H9 (cell line): ENCODE results near the gene LMTK3. TPM values are rescaled to one million over a fixed set of nuclear protein-coding genes. Genes with fewer than 3 reads are reported as not detected.

ENCODE experiments used
- DNase-seq: peaks from one replicate; pipeline ENCODE4 v3.0.0-alpha.2; 2017
- H2AFZ ChIP-seq: one replicate; pipeline ENCODE4 v1.6.1; 2013; ENCODE audit warnings: mild to moderate bottlenecking, low read length, control low read depth, moderate library complexity
- H2AK5ac ChIP-seq: 2 replicates; pipeline ENCODE4 v1.6.1; 2013; ENCODE audit warnings: low read length, control low read depth, mixed read lengths; ENCODE audit not compliant: insufficient read length
- H2BK120ac ChIP-seq: one replicate; pipeline ENCODE4 v1.6.1; 2013; ENCODE audit warnings: low read depth, mild to moderate bottlenecking, low read length, control low read depth, inconsistent platforms; ENCODE audit not compliant: poor library complexity, severe bottlenecking
- H2BK12ac ChIP-seq: 2 replicates; pipeline ENCODE4 v1.6.1; 2013; ENCODE audit warnings: low read length, control low read depth, mixed read lengths, low read depth; ENCODE audit not compliant: insufficient read length
- H2BK15ac ChIP-seq: 2 replicates; pipeline ENCODE4 v1.6.1; 2013; ENCODE audit warnings: low read depth, low read length, control low read depth
- H2BK20ac ChIP-seq: one replicate; pipeline ENCODE4 v1.6.1; 2013; ENCODE audit warnings: low read depth, mild to moderate bottlenecking, low read length, control low read depth, inconsistent platforms; ENCODE audit not compliant: poor library complexity, severe bottlenecking
- H2BK5ac ChIP-seq: 2 replicates; pipeline ENCODE4 v1.6.1; 2013; ENCODE audit warnings: low read length, control low read depth, mixed read lengths; ENCODE audit not compliant: insufficient read length
- H3K14ac ChIP-seq: 2 replicates; pipeline ENCODE4 v1.6.1; 2013; ENCODE audit warnings: low read length, control low read depth; ENCODE audit not compliant: insufficient read depth
- H3K18ac ChIP-seq: 2 replicates; pipeline ENCODE4 v1.6.1; 2013; ENCODE audit warnings: low read depth, mild to moderate bottlenecking, mixed read lengths, low read length, control low read depth; ENCODE audit not compliant: insufficient read length
- H3K23ac ChIP-seq: 2 replicates; pipeline ENCODE4 v1.6.1; 2013; ENCODE audit warnings: low read length, control low read depth, mixed read lengths, low read depth; ENCODE audit not compliant: insufficient read length
- H3K23me2 ChIP-seq: 2 replicates; pipeline ENCODE4 v1.6.1; 2013; ENCODE audit warnings: low read depth, mild to moderate bottlenecking, mixed read lengths, low read length, control low read depth; ENCODE audit not compliant: insufficient read length, poor library complexity, severe bottlenecking
- H3K27ac ChIP-seq: 2 replicates; pipeline ENCODE4 v1.5.1; 2013; ENCODE audit warnings: low read length, control low read depth, mixed read lengths, low read depth; ENCODE audit not compliant: insufficient read length
- H3K27me3 ChIP-seq: 2 replicates; pipeline ENCODE4 v1.6.1; 2013; ENCODE audit warnings: low read length, control low read depth, inconsistent platforms; ENCODE audit not compliant: insufficient read depth
- H3K4ac ChIP-seq: 2 replicates; pipeline ENCODE4 v1.6.1; 2013; ENCODE audit warnings: low read depth, mild to moderate bottlenecking, control low read depth, inconsistent platforms, low read length, moderate library complexity
- H3K4me1 ChIP-seq: 2 replicates; pipeline ENCODE4 v1.6.1; 2013; ENCODE audit warnings: low read length, control low read depth, inconsistent platforms; ENCODE audit not compliant: insufficient read depth
- H3K4me2 ChIP-seq: 2 replicates; pipeline ENCODE4 v1.6.1; 2013; ENCODE audit warnings: low read length, control low read depth, mixed read lengths; ENCODE audit not compliant: insufficient read length, insufficient read depth
- H3K56ac ChIP-seq: 2 replicates; pipeline ENCODE4 v1.6.1; 2013; ENCODE audit warnings: low read depth, mild to moderate bottlenecking, mixed read lengths, low read length, control low read depth; ENCODE audit not compliant: insufficient read length
- H3K79me1 ChIP-seq: 2 replicates; pipeline ENCODE4 v1.6.1; 2013; ENCODE audit warnings: low read depth, mild to moderate bottlenecking, moderate library complexity, low read length, control low read depth, inconsistent platforms; ENCODE audit not compliant: insufficient read depth, poor library complexity, severe bottlenecking
- H3K79me2 ChIP-seq: 2 replicates; pipeline ENCODE4 v1.6.1; 2013; ENCODE audit warnings: low read length, control low read depth, inconsistent platforms; ENCODE audit not compliant: insufficient read depth
- H3K9ac ChIP-seq: 2 replicates; pipeline ENCODE4 v1.6.1; 2013; ENCODE audit warnings: low read length, control low read depth, mixed read lengths; ENCODE audit not compliant: insufficient read length; ENCODE audit errors: extremely low read depth
- H3K9me3 ChIP-seq: one replicate; pipeline ENCODE4 v1.6.1; 2013; ENCODE audit warnings: low read depth, low read length, inconsistent platforms; ENCODE audit not compliant: control insufficient read depth
- H3T11ph ChIP-seq: one replicate; pipeline ENCODE4 v1.6.1; 2013; ENCODE audit warnings: mild to moderate bottlenecking, low read length, control low read depth, inconsistent platforms
- H4K20me1 ChIP-seq: one replicate; pipeline ENCODE4 v1.6.1; 2013; ENCODE audit not compliant: control insufficient read depth, insufficient read length, insufficient read depth
- H4K5ac ChIP-seq: 2 replicates; pipeline ENCODE4 v1.6.1; 2013; ENCODE audit warnings: low read depth, mild to moderate bottlenecking, mixed read lengths, low read length, control low read depth; ENCODE audit not compliant: insufficient read length
- H4K8ac ChIP-seq: replicated peaks from 2 replicates; pipeline ENCODE4 v1.6.1; 2013; ENCODE audit warnings: low read length, control low read depth, mixed read lengths, low read depth; ENCODE audit not compliant: insufficient read length
- H4K91ac ChIP-seq: 2 replicates; pipeline ENCODE4 v1.6.1; 2013; ENCODE audit warnings: low read depth, mild to moderate bottlenecking, moderate library complexity, mixed read lengths, low read length, control low read depth; ENCODE audit not compliant: insufficient read length
- H3K27ac Mint-ChIP-seq, 3 experiments: 2 replicates in 2 of 3; 3 replicates in 1 of 3; pipeline ENCODE4 v1.8.0; 2020 to 2021; ENCODE audit warnings: mixed read lengths in 3 of 3, mild to moderate bottlenecking in 1 of 3, moderate library complexity in 1 of 3
- H3K27me3 Mint-ChIP-seq: 2 replicates; pipeline ENCODE4 v1.8.0; 2021; ENCODE audit warnings: low read depth, mild to moderate bottlenecking, moderate library complexity, mixed read lengths
- H3K36me3 Mint-ChIP-seq, 3 experiments: 2 replicates in 2 of 3; 3 replicates in 1 of 3; pipeline ENCODE4 v1.8.0; 2020 to 2021; ENCODE audit warnings: low read depth in 3 of 3, mixed read lengths in 3 of 3; ENCODE audit not compliant: insufficient read depth in 1 of 3
- H3K4me1 Mint-ChIP-seq, 2 experiments: 2 replicates each; pipeline ENCODE4 v1.8.0; 2020; ENCODE audit warnings: mixed read lengths in 2 of 2
- H3K4me3 Mint-ChIP-seq, 2 experiments: 2 replicates in 1 of 2; 3 replicates in 1 of 2; pipeline ENCODE4 v1.8.0; 2020 to 2021; ENCODE audit warnings: mild to moderate bottlenecking in 2 of 2, mixed read lengths in 2 of 2, moderate library complexity in 1 of 2
- H3K9me3 Mint-ChIP-seq, 2 experiments: 2 replicates in 1 of 2; 3 replicates in 1 of 2; pipeline ENCODE4 v1.8.0; 2020; ENCODE audit warnings: mild to moderate bottlenecking in 2 of 2, mixed read lengths in 2 of 2, moderate library complexity in 1 of 2
- CTCF ChIP-seq: fragments of 200-600 bp; sonication (generic); conservative IDR thresholded peaks from 3 replicates; pipeline ENCODE4 v1.8.0; 2021; ENCODE audit warnings: antibody characterized with exemption, mild to moderate bottlenecking
- WGBS: extraction: QIAGEN DNeasy Blood & Tissue Kit; methylation state at CpG from one replicate; pipeline ENCODE4 v1.1.7; 2013; ENCODE audit warnings: missing lambda C conversion rate, low lambda C conversion rate, mixed read lengths; ENCODE audit not compliant: insufficient read length; ENCODE audit errors: extremely low coverage; 5-methylcytosine and 5-hydroxymethylcytosine counted together
- total RNA-seq: library from RNA; stranded (reverse); gene quantifications from 2 replicates; pipeline ENCODE4 v1.2.1, GENCODE V29; 2021

The LMTK3 gene
- total RNA-seq, 1 experiment from 2014 or later = 14.4 TPM

GRCh38 chr19:48468772-48469288 lies 42.8 kb downstream of the LMTK3 start:
- H3K14ac ChIP-seq = peak overlapping the region; percentile 98; the same call in 1 of the 2 replicates
- H3K9ac ChIP-seq = peak overlapping the region; percentile 85
- no peak for TF ChIP-seq CTCF
- H3K23ac ChIP-seq = no peak overlapping the region
- H2BK5ac ChIP-seq = no peak overlapping the region
- DNase-seq = peak; percentile 100
- H2BK20ac ChIP-seq = no peak overlapping the region
- H4K8ac ChIP-seq = no peak overlapping the region
- WGBS = no CpG with 5 or more reads among the region's 36 CpGs
- H4K91ac ChIP-seq = no peak overlapping the region
- Mint-ChIP-seq H3K36me3 (peaks cover 31 to 40% (median 40%) of the 10 kb centered on the region in 3 experiments), H3K27me3 (peaks cover 5% of the 10 kb centered on the region), H3K4me3 (peak overlapping the region; percentile 84 to 95), H3K9me3 (no peaks in the 10 kb centered on the region; a peak in 2 of 5 replicates), H3K4me1 (peaks cover 6 to 16% of the 10 kb centered on the region in 2 experiments), H3K27ac (peak overlapping the region; percentile 98 to 99 (median 98); a peak in 6 of 7 replicates)
- H3K79me1 ChIP-seq = peaks cover 2% of the 10 kb centered on the region
- no peaks in the 10 kb centered on the region for H3K4me1 ChIP-seq
- H3K23me2 ChIP-seq = no peaks in the 10 kb centered on the region
- peak overlapping the region; percentile 30 for H3K4me2 ChIP-seq
- H3K56ac ChIP-seq = no peak overlapping the region
- H2BK120ac ChIP-seq = no peak overlapping the region
- H2AK5ac ChIP-seq = no peak overlapping the region
- H3K27me3 ChIP-seq = no peaks in the 10 kb centered on the region
- peak overlapping the region; percentile 96 for H3K18ac ChIP-seq
- H3K79me2 ChIP-seq = no peaks in the 10 kb centered on the region; the same call in 1 of the 2 replicates
- no peak overlapping the region for H3K27ac ChIP-seq
- H3K4ac ChIP-seq = no peak overlapping the region
- no peak overlapping the region for H2AFZ ChIP-seq
- H4K20me1 ChIP-seq = no peaks in the 10 kb centered on the region
- no peak overlapping the region for H3T11ph ChIP-seq
- H2BK12ac ChIP-seq = no peak overlapping the region
- no peak overlapping the region for H2BK15ac ChIP-seq
- H3K9me3 ChIP-seq = no peaks in the 10 kb centered on the region
- H4K5ac ChIP-seq = no peak overlapping the region
